OCI-LY1 (cell line): Measurements from ENCODE around the gene SLC9A4.

ENCODE experiments used
- EZH2 ChIP-seq: fragments of 200-600 bp; sonication (generic), shearing (Covaris generic); IDR thresholded peaks from 2 replicates; pipeline ENCODE4 v1.8.0; 2017; ENCODE audit warnings: borderline replicate concordance, mixed run types, mild to moderate bottlenecking, antibody characterized with exemption, low read length, moderate library complexity, mixed read lengths
- TF ChIP-seq, protein P1 (sequence below): fragments of 200-600 bp; sonication (generic), shearing (Covaris generic); IDR thresholded peaks from 2 replicates; pipeline ENCODE4 v1.5.1; 2017; ENCODE audit warnings: mild to moderate bottlenecking, antibody characterized with exemption, low read length, moderate library complexity, mixed read lengths

DNA sequence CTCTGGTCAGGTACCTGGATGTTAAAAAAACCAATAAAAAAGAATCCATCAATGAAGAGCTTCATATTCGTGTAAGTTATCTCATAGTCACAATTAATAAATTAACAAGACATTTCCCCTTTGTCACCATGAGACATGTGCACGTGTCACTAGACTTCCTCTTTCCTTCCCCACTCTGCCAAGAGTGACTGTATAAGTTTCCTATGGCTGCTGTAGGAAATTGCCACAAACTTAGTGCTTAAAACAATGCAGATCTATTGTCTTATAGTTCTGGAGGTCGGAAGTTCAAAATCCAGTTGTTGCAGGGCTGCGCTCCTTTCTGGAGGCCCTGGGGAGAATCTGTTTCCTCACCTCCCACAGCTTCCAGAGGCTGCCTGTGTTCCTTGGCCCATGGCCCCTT lies 35.8 kb downstream of the SLC9A4 start:
- TF ChIP-seq, protein P1, sequence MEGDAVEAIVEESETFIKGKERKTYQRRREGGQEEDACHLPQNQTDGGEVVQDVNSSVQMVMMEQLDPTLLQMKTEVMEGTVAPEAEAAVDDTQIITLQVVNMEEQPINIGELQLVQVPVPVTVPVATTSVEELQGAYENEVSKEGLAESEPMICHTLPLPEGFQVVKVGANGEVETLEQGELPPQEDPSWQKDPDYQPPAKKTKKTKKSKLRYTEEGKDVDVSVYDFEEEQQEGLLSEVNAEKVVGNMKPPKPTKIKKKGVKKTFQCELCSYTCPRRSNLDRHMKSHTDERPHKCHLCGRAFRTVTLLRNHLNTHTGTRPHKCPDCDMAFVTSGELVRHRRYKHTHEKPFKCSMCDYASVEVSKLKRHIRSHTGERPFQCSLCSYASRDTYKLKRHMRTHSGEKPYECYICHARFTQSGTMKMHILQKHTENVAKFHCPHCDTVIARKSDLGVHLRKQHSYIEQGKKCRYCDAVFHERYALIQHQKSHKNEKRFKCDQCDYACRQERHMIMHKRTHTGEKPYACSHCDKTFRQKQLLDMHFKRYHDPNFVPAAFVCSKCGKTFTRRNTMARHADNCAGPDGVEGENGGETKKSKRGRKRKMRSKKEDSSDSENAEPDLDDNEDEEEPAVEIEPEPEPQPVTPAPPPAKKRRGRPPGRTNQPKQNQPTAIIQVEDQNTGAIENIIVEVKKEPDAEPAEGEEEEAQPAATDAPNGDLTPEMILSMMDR = no peak
- TF ChIP-seq EZH2 = no peak
